RWPE2 (cell line): ENCODE measurements around the gene NSD2.

Experiments used
- ATAC-seq: fragments of 200-7000 bp; cut with Tn5 transposase; 3 replicates; pipeline ENCODE4 v1.9.1; 2021; ENCODE audit warnings: low read depth
- DNase-seq: peaks from one replicate; pipeline ENCODE4 v3.0.0-alpha.2; 2020; ENCODE audit warnings: low spot score
- H3K27ac ChIP-seq: fragments of 450-650 bp; 2 replicates; pipeline ENCODE4 v1.5.1; 2017; ENCODE audit warnings: mild to moderate bottlenecking; ENCODE audit not compliant: poor library complexity, severe bottlenecking
- H3K27me3 ChIP-seq: fragments of 250-450 bp; sonication (Bioruptor Pico); 2 replicates; pipeline ENCODE4 v1.5.1; 2021; ENCODE audit warnings: mild to moderate bottlenecking, moderate library complexity; ENCODE audit not compliant: insufficient read depth, poor library complexity, severe bottlenecking
- H3K36me3 ChIP-seq: fragments of 250-450 bp; sonication (Bioruptor Pico); 2 replicates; pipeline ENCODE4 v1.5.1; 2020; ENCODE audit warnings: low read depth, mild to moderate bottlenecking, moderate library complexity
- H3K4me1 ChIP-seq: fragments of 250-450 bp; sonication (Bioruptor Pico); 2 replicates; pipeline ENCODE4 v1.5.1; 2021; ENCODE audit warnings: mild to moderate bottlenecking, moderate library complexity; ENCODE audit not compliant: insufficient read depth, poor library complexity, severe bottlenecking
- H3K4me3 ChIP-seq: fragments of 250-450 bp; sonication (Bioruptor Pico); 2 replicates; pipeline ENCODE4 v1.5.1; 2021; ENCODE audit warnings: mild to moderate bottlenecking, moderate library complexity; ENCODE audit not compliant: severe bottlenecking
- H3K9me3 ChIP-seq: fragments of 250-450 bp; sonication (Bioruptor Pico); 2 replicates; pipeline ENCODE4 v1.5.1; 2021; ENCODE audit warnings: mild to moderate bottlenecking, moderate library complexity; ENCODE audit not compliant: severe bottlenecking
- TF ChIP-seq, protein P1 (sequence below): fragments of 450-650 bp; IDR thresholded peaks from one replicate; pipeline ENCODE4 v1.5.1; 2017; ENCODE audit warnings: mild to moderate bottlenecking, moderate library complexity; ENCODE audit not compliant: poor library complexity, severe bottlenecking

NSD2 gene

DNA sequence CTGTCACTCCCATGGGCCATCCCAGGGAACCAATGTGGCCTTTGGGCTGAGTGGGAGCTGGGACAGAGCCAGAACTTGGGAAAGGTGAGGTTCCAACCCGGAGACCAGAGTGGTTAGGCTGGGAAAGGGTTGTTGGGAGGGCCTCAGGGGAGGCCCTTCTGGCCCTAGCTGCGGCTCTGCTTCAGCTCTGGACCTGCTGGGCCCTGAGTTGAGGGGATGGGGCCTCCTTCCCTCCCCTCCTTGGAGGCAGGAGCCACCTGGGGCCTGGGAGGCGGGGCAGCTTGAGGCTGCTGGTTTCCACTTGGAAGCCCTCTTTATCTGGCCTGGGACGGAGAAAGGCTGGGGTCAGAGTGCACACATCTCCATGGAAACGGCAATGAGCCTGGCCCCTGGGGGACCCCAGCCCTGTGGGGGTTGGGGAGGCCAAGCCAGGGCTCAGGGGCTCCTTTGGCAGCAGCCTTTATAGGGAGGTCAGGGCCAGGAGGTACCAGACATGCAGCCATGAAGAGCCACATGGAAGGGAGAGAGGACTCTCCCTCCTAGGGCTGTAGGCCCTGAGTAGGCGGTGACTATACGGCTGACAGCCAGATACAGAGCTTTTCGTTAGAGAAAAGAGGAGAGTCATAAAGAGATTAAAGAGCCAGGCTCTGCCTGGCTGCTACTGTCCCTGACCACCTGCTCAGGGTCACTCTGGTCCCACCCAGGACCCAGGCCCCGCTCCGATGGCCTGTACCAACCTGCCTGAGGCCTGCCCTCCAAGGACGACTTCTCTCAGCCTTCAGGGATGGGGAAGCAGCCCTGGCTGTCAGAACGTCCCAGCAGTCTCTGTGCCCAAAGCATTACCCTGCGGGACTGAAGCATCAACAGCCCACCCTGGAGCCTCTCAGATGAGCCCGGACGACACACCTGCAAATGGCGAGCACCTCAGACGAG, 6.9 kb upstream of the NSD2 start:
- Histone ChIP-seq H3K36me3 (no peaks in the 10 kb centered on the region), H3K27ac (no peak overlapping the region), H3K27me3 (no peaks in the 10 kb centered on the region), H3K4me1 (no peaks in the 10 kb centered on the region), H3K4me3 (no peak overlapping the region), H3K9me3 (no peaks in the 10 kb centered on the region)
- TF ChIP-seq, protein P1, sequence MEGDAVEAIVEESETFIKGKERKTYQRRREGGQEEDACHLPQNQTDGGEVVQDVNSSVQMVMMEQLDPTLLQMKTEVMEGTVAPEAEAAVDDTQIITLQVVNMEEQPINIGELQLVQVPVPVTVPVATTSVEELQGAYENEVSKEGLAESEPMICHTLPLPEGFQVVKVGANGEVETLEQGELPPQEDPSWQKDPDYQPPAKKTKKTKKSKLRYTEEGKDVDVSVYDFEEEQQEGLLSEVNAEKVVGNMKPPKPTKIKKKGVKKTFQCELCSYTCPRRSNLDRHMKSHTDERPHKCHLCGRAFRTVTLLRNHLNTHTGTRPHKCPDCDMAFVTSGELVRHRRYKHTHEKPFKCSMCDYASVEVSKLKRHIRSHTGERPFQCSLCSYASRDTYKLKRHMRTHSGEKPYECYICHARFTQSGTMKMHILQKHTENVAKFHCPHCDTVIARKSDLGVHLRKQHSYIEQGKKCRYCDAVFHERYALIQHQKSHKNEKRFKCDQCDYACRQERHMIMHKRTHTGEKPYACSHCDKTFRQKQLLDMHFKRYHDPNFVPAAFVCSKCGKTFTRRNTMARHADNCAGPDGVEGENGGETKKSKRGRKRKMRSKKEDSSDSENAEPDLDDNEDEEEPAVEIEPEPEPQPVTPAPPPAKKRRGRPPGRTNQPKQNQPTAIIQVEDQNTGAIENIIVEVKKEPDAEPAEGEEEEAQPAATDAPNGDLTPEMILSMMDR, result no peak
- ATAC-seq (no peak), DNase-seq (no peak)

DNA sequence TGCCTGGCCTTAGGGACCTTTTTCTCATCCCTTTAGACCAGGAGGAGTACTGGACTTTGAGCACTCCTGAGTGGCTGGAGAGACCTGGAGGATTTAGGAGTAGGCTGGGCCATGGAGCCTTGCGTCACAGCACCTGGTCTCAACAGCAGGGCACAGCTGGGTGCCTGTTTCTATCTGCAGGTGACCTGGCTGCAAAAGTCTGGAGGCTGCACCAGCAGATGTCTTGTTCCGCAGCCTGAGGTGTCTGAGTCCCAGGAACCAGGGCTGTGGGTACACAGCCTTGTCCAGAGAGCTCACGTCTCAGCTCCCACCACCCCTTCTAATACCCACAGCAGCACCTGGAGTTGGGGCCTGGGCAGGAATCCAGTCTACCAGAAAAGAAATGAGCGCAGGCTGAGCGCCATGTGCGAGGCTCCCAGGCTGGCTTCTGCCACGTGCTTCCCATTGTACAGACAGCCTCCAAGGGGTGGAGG, 5.0 kb upstream of the NSD2 start:
- H3K27me3 ChIP-seq, result no peaks in the 10 kb centered on the region
- ATAC-seq, result no peak

DNA sequence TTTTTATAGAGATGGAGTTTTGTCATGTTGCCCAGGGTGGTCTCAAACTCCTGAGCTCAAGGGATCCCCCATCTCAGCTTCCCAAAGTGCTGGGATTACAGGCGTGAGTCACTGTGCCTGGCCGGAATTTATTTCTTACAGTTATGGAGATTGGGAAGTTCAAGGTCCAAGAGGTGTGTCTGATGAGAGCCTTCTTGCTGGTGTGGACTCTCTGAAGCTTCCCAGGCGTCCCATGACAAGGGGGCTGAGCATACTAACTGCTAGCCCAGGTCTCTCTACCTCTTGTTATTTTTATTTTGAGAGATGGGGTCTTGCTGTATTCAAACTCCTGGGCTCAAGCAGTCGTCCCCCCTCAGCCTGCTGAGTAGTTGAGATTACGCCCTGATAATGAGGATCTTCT, 2.9 kb upstream of the NSD2 start:
- Histone ChIP-seq H3K27ac (no peak overlapping the region), H3K4me3 (no peak overlapping the region), H3K36me3 (peaks cover 6% of the 10 kb centered on the region), H3K27me3 (no peaks in the 10 kb centered on the region), H3K4me1 (peaks cover 5% of the 10 kb centered on the region), H3K9me3 (no peaks in the 10 kb centered on the region)
- ATAC-seq, result no peak
- no peak for DNase-seq
- TF ChIP-seq, protein P1, result no peak

More for the DNA sequence above, 5.0 kb upstream of the NSD2 start:
- Histone ChIP-seq H3K9me3 (no peaks in the 10 kb centered on the region), H3K36me3 (no peaks in the 10 kb centered on the region), H3K27ac (no peak overlapping the region), H3K4me3 (no peak overlapping the region), H3K4me1 (no peaks in the 10 kb centered on the region)
- TF ChIP-seq, protein P1, result no peak
- no peak for DNase-seq

DNA sequence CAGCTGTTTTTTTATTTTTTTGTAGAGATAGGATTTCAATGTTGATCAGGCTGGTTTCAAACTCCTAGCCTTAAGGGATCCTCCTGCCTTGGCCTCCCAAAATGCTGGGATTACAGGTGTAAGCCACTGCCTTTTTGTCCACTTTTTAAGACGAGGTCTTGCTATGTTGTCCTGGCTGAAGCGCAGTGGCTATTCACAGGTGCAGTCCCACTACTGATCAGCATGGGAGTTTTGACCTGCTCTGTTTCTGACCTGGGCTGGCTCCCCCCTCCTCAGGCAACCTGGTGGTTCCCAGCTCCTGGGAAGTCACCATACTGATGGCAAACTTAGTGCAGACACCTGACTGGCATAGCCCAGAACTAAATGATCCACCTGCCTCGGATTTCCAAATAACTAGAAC, 2.3 kb upstream of the NSD2 start:
- Histone ChIP-seq H3K4me3 (no peak overlapping the region), H3K4me1 (peaks cover 11% of the 10 kb centered on the region), H3K9me3 (no peaks in the 10 kb centered on the region), H3K36me3 (peaks cover 6% of the 10 kb centered on the region), H3K27me3 (no peaks in the 10 kb centered on the region), H3K27ac (no peak overlapping the region)
- DNase-seq, result no peak
- TF ChIP-seq, protein P1, result no peak
- ATAC-seq, result no peak
